Upper lobe of right lung (tissue), 1 donor: ENCODE results near the gene OTOP3. TPM values are rescaled to one million over a fixed set of nuclear protein-coding genes. Genes with fewer than 3 reads are reported as not detected.

ENCODE experiments used
- ATAC-seq: fragments of 200-7000 bp; cut with Tn5 transposase; one replicate; pipeline ENCODE4 v1.9.1; 2020; ENCODE audit warnings: mild to moderate bottlenecking, moderate library complexity
- DNase-seq: peaks from one replicate; pipeline ENCODE4 v3.0.0-alpha.2; 2020
- H3K27ac ChIP-seq: fragments of 200-600 bp; one replicate; pipeline ENCODE4 v1.8.0; 2022
- H3K27me3 ChIP-seq: fragments of 200-600 bp; one replicate; pipeline ENCODE4 v1.8.0; 2022; ENCODE audit warnings: mild to moderate bottlenecking
- H3K36me3 ChIP-seq: fragments of 200-600 bp; one replicate; pipeline ENCODE4 v1.8.0; 2022
- H3K4me1 ChIP-seq: fragments of 200-600 bp; one replicate; pipeline ENCODE4 v1.8.0; 2022
- H3K4me3 ChIP-seq: fragments of 200-600 bp; one replicate; pipeline ENCODE4 v1.8.0; 2022; ENCODE audit warnings: mild to moderate bottlenecking
- H3K9me3 ChIP-seq: fragments of 200-600 bp; one replicate; pipeline ENCODE4 v1.8.0; 2022
- CTCF ChIP-seq: fragments of 200-600 bp; IDR thresholded peaks from one replicate; pipeline ENCODE4 v1.8.0; 2022; ENCODE audit warnings: antibody characterized with exemption
- intact Hi-C: fragments of 100-400 bp; cut with DNase I; formaldehyde crosslinking; loops from one replicate; pipeline ENCODE4 v1.11.0; 2022
- total RNA-seq: library from RNA; stranded (reverse); fragmentation: NEBNext Ultra II Directional; extraction: Animal tissue kit (Norgen Biotek cat#: 25700); gene quantifications from one replicate; pipeline ENCODE4 v1.2.1, GENCODE V29; 2021
- donor health status: DM: no; HTN: yes; CAD: no; lungs with severe emphysema.

Gene OTOP3
- total RNA-seq, 1 donor from 2014 or later, result not detected

GRCh38 chr17:74920306-74920620 is 15.4 kb upstream of the OTOP3 start:
- TF ChIP-seq CTCF, result no peak
- Histone ChIP-seq H3K27ac (no peak overlapping the region), H3K4me3 (no peak overlapping the region), H3K9me3 (no peaks in the 10 kb centered on the region), H3K4me1 (peaks cover 20% of the 10 kb centered on the region), H3K27me3 (peaks cover 68% of the 10 kb centered on the region), H3K36me3 (no peaks in the 10 kb centered on the region)
- no peak for DNase-seq
- intact Hi-C loops, result no loop called here
- ATAC-seq, result no peak

- no peaks in the 10 kb centered on the region for H3K36me3 ChIP-seq
- TF ChIP-seq CTCF, result no peak
- H3K4me3 ChIP-seq, result no peak overlapping the region
- H3K9me3 ChIP-seq, result no peaks in the 10 kb centered on the region
- no peak for DNase-seq
- no peak overlapping the region for H3K27ac ChIP-seq
- H3K4me1 ChIP-seq, result peaks cover 20% of the 10 kb centered on the region
- H3K27me3 ChIP-seq, result peaks cover 71% of the 10 kb centered on the region
- intact Hi-C loops, result no loop called here
- ATAC-seq, result no peak
Observed at GRCh38 chr17:74920642-74921025, 15.1 kb upstream of the OTOP3 start.

- no peaks in the 10 kb centered on the region for H3K36me3 ChIP-seq
- no peak overlapping the region for H3K27ac ChIP-seq
- intact Hi-C loops, result no loop called here
- TF ChIP-seq CTCF, result no peak
- H3K27me3 ChIP-seq, result peaks cover 77% of the 10 kb centered on the region
- H3K9me3 ChIP-seq, result no peaks in the 10 kb centered on the region
- ATAC-seq (no peak), DNase-seq (no peak)
- H3K4me1 ChIP-seq, result peaks cover 20% of the 10 kb centered on the region
- H3K4me3 ChIP-seq, result no peak overlapping the region
Observed at GRCh38 chr17:74921026-74921681, 14.5 kb upstream of the OTOP3 start.

- no peak for DNase-seq
- H3K27me3 ChIP-seq, result peaks cover 80% of the 10 kb centered on the region
- no peak overlapping the region for H3K4me3 ChIP-seq
- peaks cover 20% of the 10 kb centered on the region for H3K4me1 ChIP-seq
- no peak for ATAC-seq
- H3K9me3 ChIP-seq, result no peaks in the 10 kb centered on the region
- TF ChIP-seq CTCF, result no peak
- intact Hi-C loops, result no loop called here
- no peaks in the 10 kb centered on the region for H3K36me3 ChIP-seq
- H3K27ac ChIP-seq, result no peak overlapping the region
Observed at GRCh38 chr17:74921769-74922168, 13.9 kb upstream of the OTOP3 start.

- peaks cover 84% of the 10 kb centered on the region for H3K27me3 ChIP-seq
- no peaks in the 10 kb centered on the region for H3K36me3 ChIP-seq
- ATAC-seq, result no peak
- no peak overlapping the region for H3K27ac ChIP-seq
- peaks cover 20% of the 10 kb centered on the region for H3K4me1 ChIP-seq
- TF ChIP-seq CTCF, result no peak
- DNase-seq, result no peak
- intact Hi-C loops, result no loop called here
- H3K9me3 ChIP-seq, result no peaks in the 10 kb centered on the region
- H3K4me3 ChIP-seq, result no peak overlapping the region
Observed at GRCh38 chr17:74922172-74922571, 13.5 kb upstream of the OTOP3 start.
